Left colon (tissue), 2 donors: ENCODE measurements around the gene SNRNP48. TPM values are rescaled to one million over a fixed set of nuclear protein-coding genes. Genes with fewer than 3 reads are reported as not detected.
A peak's percentile ranks its signal among the peaks of the same experiment; 100 is the strongest.

ENCODE experiments used
- ATAC-seq: fragments of 200-7000 bp; cut with Tn5 transposase; one replicate; pipeline ENCODE4 v1.9.1; 2020; ENCODE audit warnings: mild to moderate bottlenecking, moderate library complexity
- DNase-seq, 2 donors: peaks; one replicate each; pipeline ENCODE4 v3.0.0-alpha.2; 2020
- intact Hi-C, 2 donors: fragments of 100-400 bp; cut with DNase I in 1 of 2; cut with micrococcal nuclease in 1 of 2; formaldehyde crosslinking; loops; one replicate each; pipeline versions ENCODE4 v1.11.2 to v1.14.0; 2022; cut with DNase I, micrococcal nuclease
- total RNA-seq, 2 donors: library from RNA; stranded (reverse); fragmentation: NEBNext Ultra II Directional; extraction: Animal tissue kit (Norgen Biotek cat#: 25700); gene quantifications; one replicate each; pipeline ENCODE4 v1.2.1, GENCODE V29; 2021
- donor health status: DM: no; HTN: no; CAD: no.
- donor health status: DM: yes; HTN: yes; CAD: no.

The SNRNP48 gene
- total RNA-seq, 2 donors from 2014 or later: 11.1 to 11.6 TPM

- intact Hi-C loops: no loop called here
- ATAC-seq: no peak
- no peak for DNase-seq
Measured at GRCh38 chr6:7556394-7557106, 33.4 kb upstream of the SNRNP48 start.

- no peak for DNase-seq
- intact Hi-C loops: no loop called here
- ATAC-seq: no peak
Measured at GRCh38 chr6:7557652-7558051, 32.3 kb upstream of the SNRNP48 start.

GRCh38 chr6:7558781-7559180 lies 31.2 kb upstream of the SNRNP48 start:
- intact Hi-C loops: no loop called here
- no peak for ATAC-seq
- no peak for DNase-seq

- no peak for ATAC-seq
- intact Hi-C loops: no loop called here
- DNase-seq: no peak
Measured at GRCh38 chr6:7559196-7559595, 30.8 kb upstream of the SNRNP48 start.

- DNase-seq (no peak), ATAC-seq (no peak)
- intact Hi-C loops: no loop called here
Measured at GRCh38 chr6:7559651-7560385, 30.2 kb upstream of the SNRNP48 start.

GRCh38 chr6:7561153-7561964 lies 28.6 kb upstream of the SNRNP48 start:
- ATAC-seq: peak; percentile 90
- peak; percentile 75 to 89 for DNase-seq
- intact Hi-C loops: no loop called here

- intact Hi-C loops: no loop called here
- ATAC-seq: no peak
- no peak for DNase-seq
Measured at GRCh38 chr6:7562769-7563168, 27.2 kb upstream of the SNRNP48 start.

- intact Hi-C loops: no loop called here
- ATAC-seq (no peak), DNase-seq (no peak)
Measured at GRCh38 chr6:7566107-7566506, 23.9 kb upstream of the SNRNP48 start.

- DNase-seq: no peak
- intact Hi-C loops: no loop called here
- ATAC-seq: peak; percentile 22
Measured at GRCh38 chr6:7566617-7567173, 23.3 kb upstream of the SNRNP48 start.

GRCh38 chr6:7568021-7568420 lies 22.0 kb upstream of the SNRNP48 start:
- DNase-seq (no peak), ATAC-seq (no peak)
- intact Hi-C loops: no loop called here

GRCh38 chr6:7569082-7569481 lies 20.9 kb upstream of the SNRNP48 start:
- no peak for DNase-seq
- intact Hi-C loops: no loop called here
- no peak for ATAC-seq

- ATAC-seq (no peak), DNase-seq (no peak)
- intact Hi-C loops: no loop called here
Measured at GRCh38 chr6:7572213-7572943, 17.6 kb upstream of the SNRNP48 start.

- ATAC-seq: no peak
- no peak for DNase-seq
- intact Hi-C loops: no loop called here
Measured at GRCh38 chr6:7574500-7574899, 15.5 kb upstream of the SNRNP48 start.

GRCh38 chr6:7578516-7578915 lies 11.5 kb upstream of the SNRNP48 start:
- DNase-seq (no peak), ATAC-seq (no peak)
- intact Hi-C loops: no loop called here

- ATAC-seq (no peak), DNase-seq (no peak)
- intact Hi-C loops: no loop called here
Measured at GRCh38 chr6:7578931-7579330, 11.1 kb upstream of the SNRNP48 start.

GRCh38 chr6:7579851-7580250 lies 10.1 kb upstream of the SNRNP48 start:
- ATAC-seq: no peak
- no peak for DNase-seq
- intact Hi-C loops: no loop called here

GRCh38 chr6:7580537-7580926 lies 9.5 kb upstream of the SNRNP48 start:
- no peak for DNase-seq
- intact Hi-C loops: no loop called here
- no peak for ATAC-seq

GRCh38 chr6:7580927-7581618 lies 8.9 kb upstream of the SNRNP48 start:
- ATAC-seq (peak; percentile 18), DNase-seq (no peak)
- intact Hi-C loops: no loop called here
